Keratinocyte (primary cell): ENCODE measurements around the gene OR51E2. TPM values are rescaled to one million over a fixed set of nuclear protein-coding genes. Genes with fewer than 3 reads are reported as not detected.

Experiments used
- DNase-seq: peaks from one replicate; pipeline ENCODE4 v3.0.0-alpha.2; 2011; ENCODE audit warnings: low read depth, missing footprints, low spot score
- FAIRE-seq: peaks from 2 replicates; lab custom pipeline; 2011; peaks lifted over from hg19 to GRCh38; lab: Jason Lieb, UNC
- H2AFZ ChIP-seq: 2 replicates; pipeline ENCODE4 v1.6.0; 2012; ENCODE audit warnings: low read length, control low read depth, inconsistent platforms; ENCODE audit not compliant: control insufficient read depth
- H3K27ac ChIP-seq: 2 replicates; pipeline ENCODE4 v1.5.1; 2011; ENCODE audit warnings: low read length; ENCODE audit not compliant: control insufficient read depth, insufficient read depth
- H3K27me3 ChIP-seq: 3 replicates; pipeline ENCODE4 v1.6.0; 2011; ENCODE audit warnings: low read length; ENCODE audit not compliant: control insufficient read depth, insufficient read depth; ENCODE audit errors: extremely low read depth
- H3K36me3 ChIP-seq, 2 experiments: 2 replicates in 1 of 2; 3 replicates in 1 of 2; pipeline ENCODE4 v1.5.1; 2011; ENCODE audit warnings: low read length in 2 of 2, mild to moderate bottlenecking in 1 of 2; ENCODE audit not compliant: control insufficient read depth in 2 of 2, insufficient read depth in 2 of 2; ENCODE audit errors: extremely low read depth in 1 of 2
- H3K4me1 ChIP-seq: 3 replicates; pipeline ENCODE4 v1.5.1; 2011; ENCODE audit warnings: low read length; ENCODE audit not compliant: control insufficient read depth, insufficient read depth; ENCODE audit errors: extremely low read depth
- H3K4me2 ChIP-seq: 3 replicates; pipeline ENCODE4 v1.6.0; 2011; ENCODE audit warnings: low read depth, low read length; ENCODE audit not compliant: control insufficient read depth, insufficient read depth; ENCODE audit errors: extremely low read depth
- H3K4me3 ChIP-seq, 3 experiments: fragments of 200-600 bp in 1 of 3; sonication (generic) in 1 of 3; 2 replicates in 2 of 3; 3 replicates in 1 of 3; pipeline ENCODE4 v1.5.1; 2011 to 2016; ENCODE audit warnings: low read length in 3 of 3, mild to moderate bottlenecking in 3 of 3, control low read depth in 2 of 3, inconsistent platforms in 1 of 3, low read depth in 1 of 3, mixed read lengths in 1 of 3, mixed run types in 1 of 3, moderate library complexity in 1 of 3; ENCODE audit not compliant: control insufficient read depth in 2 of 3, insufficient read depth in 2 of 3; ENCODE audit errors: extremely low read depth in 1 of 3
- H3K79me2 ChIP-seq: 2 replicates; pipeline ENCODE4 v1.6.0; 2012; ENCODE audit warnings: low read length; ENCODE audit not compliant: control insufficient read depth, insufficient read depth
- H3K9ac ChIP-seq: 3 replicates; pipeline ENCODE4 v1.6.0; 2011; ENCODE audit warnings: low read length; ENCODE audit not compliant: control insufficient read depth, insufficient read depth; ENCODE audit errors: extremely low read depth
- H3K9me1 ChIP-seq: 3 replicates; pipeline ENCODE4 v1.6.0; 2011; ENCODE audit warnings: low read length; ENCODE audit not compliant: control insufficient read depth, insufficient read depth; ENCODE audit errors: extremely low read depth
- H3K9me3 ChIP-seq: 2 replicates; pipeline ENCODE4 v1.5.1; 2012; ENCODE audit warnings: low read depth, low read length; ENCODE audit not compliant: control insufficient read depth
- H4K20me1 ChIP-seq: 3 replicates; pipeline ENCODE4 v1.6.0; 2011; ENCODE audit warnings: low read length; ENCODE audit not compliant: control insufficient read depth, insufficient read depth; ENCODE audit errors: extremely low read depth
- EZH2 ChIP-seq: IDR thresholded peaks from one replicate; pipeline ENCODE4 v1.6.1; 2012; ENCODE audit warnings: inconsistent platforms, mild to moderate bottlenecking, low read length, moderate library complexity
- dilution Hi-C: fragments of 300-500 bp; cut with MboI; formaldehyde crosslinking; loops from one replicate; pipeline ENCODE4 v1.7.0; 2020; ENCODE audit warnings: low sequenced_read_pairs; ENCODE audit not compliant: extremely low pct_ligation_motif_present
- polyA plus RNA-seq, 5 experiments: library from polyadenylated mRNA; depleted of rRNA in 3 of 5; stranded (reverse) in 3 of 5; stranded (forward) in 1 of 5; unstranded in 1 of 5; fragments of >200 nt; gene quantifications; 1 replicate in 1 of 5; 2 replicates in 3 of 5; 3 replicates in 1 of 5; pipeline versions ENCODE4 v1.2.1 to v1.2.3, GENCODE V29; 2011 to 2012; ENCODE audit warnings: missing spikeins in 2 of 5, low read depth in 1 of 5, low replicate concordance in 1 of 5
- TF ChIP-seq, protein P1 (sequence below), 3 experiments: IDR thresholded peaks in 1 of 3; conservative IDR thresholded peaks in 1 of 3; optimal IDR thresholded peaks in 1 of 3; 2 replicates in 2 of 3; 3 replicates in 1 of 3; pipeline versions ENCODE3 to v1.5.1; 2011; ENCODE audit warnings: low read length in 3 of 3, mild to moderate bottlenecking in 3 of 3, moderate library complexity in 2 of 3, control low read depth in 1 of 3, inconsistent platforms in 1 of 3; ENCODE audit not compliant: insufficient read depth in 2 of 3; ENCODE audit errors: extremely low read depth in 1 of 3

The OR51E2 gene
- polyA plus RNA-seq, 1 donor (not counting 4 experiments of a cell fraction or from before 2014, with no cell fraction given): 0.03 TPM

DNA sequence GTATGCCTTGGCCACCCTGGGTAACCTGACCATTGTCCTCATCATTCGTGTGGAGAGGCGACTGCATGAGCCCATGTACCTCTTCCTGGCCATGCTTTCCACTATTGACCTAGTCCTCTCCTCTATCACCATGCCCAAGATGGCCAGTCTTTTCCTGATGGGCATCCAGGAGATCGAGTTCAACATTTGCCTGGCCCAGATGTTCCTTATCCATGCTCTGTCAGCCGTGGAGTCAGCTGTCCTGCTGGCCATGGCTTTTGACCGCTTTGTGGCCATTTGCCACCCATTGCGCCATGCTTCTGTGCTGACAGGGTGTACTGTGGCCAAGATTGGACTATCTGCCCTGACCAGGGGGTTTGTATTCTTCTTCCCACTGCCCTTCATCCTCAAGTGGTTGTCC lies 57.7 kb downstream of the OR51E2 start:
- H3K4me2 ChIP-seq: no peak overlapping the region
- H3K9ac ChIP-seq: no peak overlapping the region
- H3K4me1 ChIP-seq: no peaks in the 10 kb centered on the region
- no peaks in the 10 kb centered on the region for H3K36me3 ChIP-seq
- H3K9me3 ChIP-seq: no peaks in the 10 kb centered on the region
- no peak overlapping the region for H2AFZ ChIP-seq
- TF ChIP-seq EZH2: no peak
- TF ChIP-seq, protein P1, sequence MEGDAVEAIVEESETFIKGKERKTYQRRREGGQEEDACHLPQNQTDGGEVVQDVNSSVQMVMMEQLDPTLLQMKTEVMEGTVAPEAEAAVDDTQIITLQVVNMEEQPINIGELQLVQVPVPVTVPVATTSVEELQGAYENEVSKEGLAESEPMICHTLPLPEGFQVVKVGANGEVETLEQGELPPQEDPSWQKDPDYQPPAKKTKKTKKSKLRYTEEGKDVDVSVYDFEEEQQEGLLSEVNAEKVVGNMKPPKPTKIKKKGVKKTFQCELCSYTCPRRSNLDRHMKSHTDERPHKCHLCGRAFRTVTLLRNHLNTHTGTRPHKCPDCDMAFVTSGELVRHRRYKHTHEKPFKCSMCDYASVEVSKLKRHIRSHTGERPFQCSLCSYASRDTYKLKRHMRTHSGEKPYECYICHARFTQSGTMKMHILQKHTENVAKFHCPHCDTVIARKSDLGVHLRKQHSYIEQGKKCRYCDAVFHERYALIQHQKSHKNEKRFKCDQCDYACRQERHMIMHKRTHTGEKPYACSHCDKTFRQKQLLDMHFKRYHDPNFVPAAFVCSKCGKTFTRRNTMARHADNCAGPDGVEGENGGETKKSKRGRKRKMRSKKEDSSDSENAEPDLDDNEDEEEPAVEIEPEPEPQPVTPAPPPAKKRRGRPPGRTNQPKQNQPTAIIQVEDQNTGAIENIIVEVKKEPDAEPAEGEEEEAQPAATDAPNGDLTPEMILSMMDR (optimal IDR thresholded peaks at IDR 0.05 in 1 of 3, IDR thresholded peaks at IDR 0.05 in 1 of 3, conservative IDR thresholded peaks at IDR 0.05 in 1 of 3; ENCODE audit: extremely low read depth in 1 of 3, insufficient read depth in 2 of 3, low read length in 3 of 3): no peak
- no peaks in the 10 kb centered on the region for H3K9me1 ChIP-seq
- dilution Hi-C loops: no loop called here
- H4K20me1 ChIP-seq: no peaks in the 10 kb centered on the region
- no peak overlapping the region for H3K27ac ChIP-seq
- FAIRE-seq (no peak), DNase-seq (no peak)
- H3K27me3 ChIP-seq: peaks cover 6% of the 10 kb centered on the region
- H3K79me2 ChIP-seq: no peaks in the 10 kb centered on the region
- no peak overlapping the region for H3K4me3 ChIP-seq

DNA sequence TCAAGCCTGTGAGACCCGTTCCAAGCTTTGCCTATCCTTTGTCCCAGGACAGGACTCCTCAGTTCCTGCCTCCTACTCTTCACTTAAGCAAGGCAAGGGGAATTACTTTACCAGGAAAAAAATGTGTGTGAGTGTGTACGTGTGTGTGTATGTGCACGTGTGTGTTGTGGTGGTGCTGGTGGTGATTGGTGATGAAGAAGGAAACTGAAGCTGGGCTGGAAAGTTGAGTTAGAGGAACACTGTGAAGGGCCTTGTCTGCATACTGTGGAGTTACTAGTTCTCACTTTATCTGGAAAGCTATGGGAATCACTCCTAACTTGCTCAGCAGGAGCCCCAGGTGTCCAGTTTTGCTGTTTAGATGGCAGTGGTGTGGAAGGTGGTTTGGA lies 60.0 kb downstream of the OR51E2 start:
- TF ChIP-seq, protein P1 (optimal IDR thresholded peaks at IDR 0.05 in 1 of 3, IDR thresholded peaks at IDR 0.05 in 1 of 3, conservative IDR thresholded peaks at IDR 0.05 in 1 of 3; ENCODE audit: extremely low read depth in 1 of 3, insufficient read depth in 2 of 3, low read length in 3 of 3): no peak
- no peak for TF ChIP-seq EZH2

More for the DNA sequence above, 60.0 kb downstream of the OR51E2 start:
- H3K9me3 ChIP-seq: no peaks in the 10 kb centered on the region
- H3K27ac ChIP-seq: no peak overlapping the region
- no peaks in the 10 kb centered on the region for H3K4me1 ChIP-seq
- H3K36me3 ChIP-seq: no peaks in the 10 kb centered on the region
- H2AFZ ChIP-seq: no peak overlapping the region
- H3K79me2 ChIP-seq: no peaks in the 10 kb centered on the region
- no peak overlapping the region for H3K9ac ChIP-seq
- H3K27me3 ChIP-seq: peaks cover 6% of the 10 kb centered on the region
- H3K4me3 ChIP-seq: no peak overlapping the region
- DNase-seq (no peak), FAIRE-seq (no peak)
- H3K4me2 ChIP-seq: no peak overlapping the region
- no peaks in the 10 kb centered on the region for H3K9me1 ChIP-seq
- dilution Hi-C loops: no loop called here
- H4K20me1 ChIP-seq: no peaks in the 10 kb centered on the region
